ENCODE results near the gene ERI3. TPM values are rescaled to one million over a fixed set of nuclear protein-coding genes. Genes with fewer than 3 reads are reported as not detected.

ERI3 gene
- total RNA-seq, 1 experiment from 2014 or later: 71.4 TPM

DNA sequence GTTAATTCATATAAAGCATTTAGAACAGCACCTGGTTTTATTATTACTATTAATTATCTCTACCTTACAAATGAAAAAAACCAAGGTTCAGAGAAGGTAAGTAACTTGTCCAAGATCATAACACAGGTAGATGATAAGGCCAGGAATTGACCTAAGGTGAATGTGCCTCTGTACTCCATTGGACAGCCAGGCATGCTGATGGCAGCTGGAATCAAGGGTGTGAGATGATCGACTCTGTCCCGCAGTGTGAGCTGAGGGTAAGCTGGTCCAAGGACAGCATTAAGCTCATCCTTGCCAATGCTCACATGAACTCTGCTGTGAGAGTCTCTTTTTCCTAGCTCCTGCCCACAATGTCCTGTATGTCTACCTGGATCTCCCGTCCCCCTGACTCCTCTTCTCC, 83.4 kb downstream of the ERI3 start:
- Mint-ChIP-seq H3K27me3 (ENCODE audit: unreplicated experiment) (no peaks in the 10 kb centered on the region), H3K27ac (ENCODE audit: unreplicated experiment) (no peak overlapping the region), H3K9me3 (ENCODE audit: low read depth, unreplicated experiment) (no peaks in the 10 kb centered on the region), H3K4me1 (ENCODE audit: low read depth, unreplicated experiment) (no peaks in the 10 kb centered on the region), H3K36me3 (ENCODE audit: insufficient read depth, unreplicated experiment) (peaks cover 5% of the 10 kb centered on the region), H3K4me3 (ENCODE audit: low read depth, unreplicated experiment) (no peak overlapping the region)
- no TSS peak for BruUV-seq (replicated peaks)
- CTCF ChIA-PET: interaction anchor here (0.6 kb wide), 1 partner anchor 913 kb away, joined by 3 read pairs; the partner anchor contains the start of gene CDC20
- no peak for TF ChIP-seq CTCF (IDR thresholded peaks at IDR 0.05; ENCODE audit: unreplicated experiment)
- intact Hi-C loops (cut with micrococcal nuclease; ENCODE audit: unreplicated experiment): no loop called here
- no peak for DNase-seq

DNA sequence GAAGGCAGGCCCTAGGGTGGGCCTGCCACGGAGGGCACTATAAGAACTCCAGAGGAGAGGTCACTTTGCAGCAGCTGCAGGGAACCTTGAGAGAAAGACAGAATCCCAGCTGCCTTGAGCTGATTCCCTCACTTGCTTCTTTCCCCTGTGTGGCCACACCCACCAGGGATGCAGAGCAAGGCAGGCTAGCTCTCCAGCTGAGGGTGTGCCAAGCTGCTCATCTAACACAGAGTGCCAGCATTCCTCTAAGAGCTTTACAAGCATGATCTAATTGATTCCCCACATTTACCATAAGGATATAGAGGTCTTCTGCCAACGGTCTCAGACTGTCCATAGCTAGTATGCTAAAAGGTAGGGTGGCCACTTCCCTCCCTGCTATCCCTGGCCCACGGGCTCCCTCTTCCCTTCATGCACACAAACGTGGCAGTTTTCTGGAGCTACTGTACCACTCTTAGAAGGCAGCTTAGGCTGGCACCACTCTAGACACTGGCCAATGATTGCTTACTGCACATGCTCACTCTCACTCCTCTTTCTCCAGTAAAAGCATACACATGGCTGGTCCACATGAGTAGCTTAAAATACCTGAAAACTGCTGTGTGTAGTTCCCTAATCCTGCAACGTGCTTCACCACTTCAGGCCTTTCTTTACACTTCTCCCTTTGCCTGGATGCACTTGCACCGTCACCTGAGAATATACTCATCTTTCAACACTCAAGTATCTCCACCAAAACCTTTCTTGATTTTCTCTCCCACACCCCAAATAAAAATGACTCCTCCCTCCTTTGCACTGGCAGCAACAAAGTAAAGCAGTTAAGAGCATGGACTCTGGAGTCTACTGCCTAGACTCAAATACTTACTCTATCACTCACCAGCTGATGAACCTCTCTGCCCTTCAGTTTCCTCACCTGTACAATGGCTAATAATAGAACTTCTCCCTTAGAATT, 84.1 kb downstream of the ERI3 start:
- Mint-ChIP-seq H3K4me3 (ENCODE audit: low read depth, unreplicated experiment) (no peak overlapping the region), H3K27ac (ENCODE audit: unreplicated experiment) (no peak overlapping the region), H3K27me3 (ENCODE audit: unreplicated experiment) (no peaks in the 10 kb centered on the region), H3K36me3 (ENCODE audit: insufficient read depth, unreplicated experiment) (peaks cover 5% of the 10 kb centered on the region), H3K4me1 (ENCODE audit: low read depth, unreplicated experiment) (no peaks in the 10 kb centered on the region), H3K9me3 (ENCODE audit: low read depth, unreplicated experiment) (no peaks in the 10 kb centered on the region)
- TF ChIP-seq CTCF (IDR thresholded peaks at IDR 0.05; ENCODE audit: unreplicated experiment): no peak
- no peak for DNase-seq
- no TSS peak for BruUV-seq (replicated peaks)
- intact Hi-C loops (cut with micrococcal nuclease; ENCODE audit: unreplicated experiment): no loop called here
- CTCF ChIA-PET: interaction anchor here (0.6 to 1.0 kb wide), 3 partner anchors 28 to 912 kb away, joined by 3 read pairs; partner anchors contain the start of gene CDC20

GRCh38 chr1:44268054-44268453, 87.0 kb downstream of the ERI3 start:
- TF ChIP-seq CTCF (IDR thresholded peaks at IDR 0.05; ENCODE audit: unreplicated experiment): no peak
- Mint-ChIP-seq H3K36me3 (ENCODE audit: insufficient read depth, unreplicated experiment) (no peaks in the 10 kb centered on the region), H3K4me3 (ENCODE audit: low read depth, unreplicated experiment) (no peak overlapping the region), H3K27ac (ENCODE audit: unreplicated experiment) (no peak overlapping the region), H3K9me3 (ENCODE audit: low read depth, unreplicated experiment) (no peaks in the 10 kb centered on the region), H3K4me1 (ENCODE audit: low read depth, unreplicated experiment) (no peaks in the 10 kb centered on the region), H3K27me3 (ENCODE audit: unreplicated experiment) (no peaks in the 10 kb centered on the region)
- no TSS peak for BruUV-seq (replicated peaks)
- intact Hi-C loops (cut with micrococcal nuclease; ENCODE audit: unreplicated experiment): no loop called here
- no peak for DNase-seq
- CTCF ChIA-PET: no interaction called here

DNA sequence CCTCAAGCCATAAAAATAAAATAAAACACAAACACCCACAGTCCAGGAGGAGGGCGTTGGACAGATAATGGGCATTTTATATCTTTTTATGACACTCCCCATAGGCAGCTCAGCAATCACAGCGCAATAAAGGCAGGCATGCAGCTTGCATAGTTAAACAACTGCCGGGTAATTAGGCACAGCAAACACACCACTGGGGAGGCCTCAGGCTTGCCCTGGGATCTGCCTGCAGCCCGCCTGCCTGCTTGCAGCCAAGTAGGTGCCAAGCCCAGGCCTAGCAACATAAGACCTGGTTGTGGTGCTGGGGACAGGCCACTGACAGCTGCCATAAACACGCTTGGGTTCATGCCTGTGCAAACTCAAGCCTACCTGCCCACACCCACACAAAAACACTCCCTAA, 87.6 kb downstream of the ERI3 start:
- intact Hi-C loops (cut with micrococcal nuclease; ENCODE audit: unreplicated experiment): no loop called here
- no TSS peak for BruUV-seq (replicated peaks)
- no peak for DNase-seq
- H3K9me3 Mint-ChIP-seq (ENCODE audit: low read depth, unreplicated experiment): no peaks in the 10 kb centered on the region
- CTCF ChIA-PET: no interaction called here
- no peak overlapping the region for H3K4me3 Mint-ChIP-seq (ENCODE audit: low read depth, unreplicated experiment)
- H3K36me3 Mint-ChIP-seq (ENCODE audit: insufficient read depth, unreplicated experiment): no peaks in the 10 kb centered on the region
- no peaks in the 10 kb centered on the region for H3K4me1 Mint-ChIP-seq (ENCODE audit: low read depth, unreplicated experiment)
- no peak overlapping the region for H3K27ac Mint-ChIP-seq (ENCODE audit: unreplicated experiment)
- no peak for TF ChIP-seq CTCF (IDR thresholded peaks at IDR 0.05; ENCODE audit: unreplicated experiment)
- H3K27me3 Mint-ChIP-seq (ENCODE audit: unreplicated experiment): no peaks in the 10 kb centered on the region
